HepG2 (cell line): Measurements from ENCODE around the gene ADGRV1. TPM values are rescaled to one million over a fixed set of nuclear protein-coding genes. Genes with fewer than 3 reads are reported as not detected.

Experiments
- FOSL2 ChIP-seq: sonication (generic); formaldehyde crosslinking; IDR thresholded peaks from 2 replicates; pipeline ENCODE4 v1.4.0; 2020; ENCODE audit warnings: missing genetic modification reagents
- KAT8 ChIP-seq: IDR thresholded peaks from 2 replicates; pipeline ENCODE4 v1.6.1; 2016; ENCODE audit warnings: missing genetic modification reagents, missing compliant biosample characterization
- KLF9 ChIP-seq: IDR thresholded peaks from 2 replicates; pipeline ENCODE4 v1.6.1; 2016; ENCODE audit warnings: low read depth
- MAZ ChIP-seq, 2 experiments: sonication (generic) in 1 of 2; formaldehyde crosslinking in 1 of 2; IDR thresholded peaks; 2 replicates each; pipeline versions ENCODE4 v1.5.0 to v1.6.1; 2012 to 2020; ENCODE audit warnings: low read depth in 2 of 2, mild to moderate bottlenecking in 2 of 2, borderline replicate concordance in 1 of 2, improper control_type of control experiment in 1 of 2, low read length in 1 of 2, missing genetic modification reagents in 1 of 2, moderate library complexity in 1 of 2
- MEF2D ChIP-seq: sonication (generic); formaldehyde crosslinking; IDR thresholded peaks from 2 replicates; pipeline ENCODE4 v1.5.1; 2020; ENCODE audit warnings: mild to moderate bottlenecking, missing genetic modification reagents
- NAIF1 ChIP-seq: sonication (generic); formaldehyde crosslinking; IDR thresholded peaks from 2 replicates; pipeline ENCODE4 v1.5.0; 2020; ENCODE audit warnings: mild to moderate bottlenecking, missing genetic modification reagents, borderline replicate concordance
- NFE2L1 ChIP-seq: sonication (generic); formaldehyde crosslinking; IDR thresholded peaks from 2 replicates; pipeline ENCODE4 v1.4.0; 2020; ENCODE audit warnings: missing genetic modification reagents, mild to moderate bottlenecking, borderline replicate concordance
- PCBP2 ChIP-seq: fragments of 200-400 bp; formaldehyde crosslinking; optimal IDR thresholded peaks from 2 replicates; pipeline ENCODE3; 2018; ENCODE audit warnings: low read length, low read depth; ENCODE audit not compliant: poor library complexity, severe bottlenecking
- PITX1 ChIP-seq: sonication (generic); formaldehyde crosslinking; IDR thresholded peaks from 2 replicates; pipeline ENCODE4 v1.5.1; 2020; ENCODE audit warnings: mild to moderate bottlenecking, missing genetic modification reagents
- RFX3 ChIP-seq: IDR thresholded peaks from 2 replicates; pipeline ENCODE4 v1.6.1; 2016; ENCODE audit warnings: missing biosample characterization, missing genetic modification reagents
- TMF1 ChIP-seq: sonication (generic); formaldehyde crosslinking; IDR thresholded peaks from 2 replicates; pipeline ENCODE4 v1.8.1; 2022; ENCODE audit warnings: low read depth, missing genetic modification reagents
- ZBTB44 ChIP-seq: sonication (generic); formaldehyde crosslinking; IDR thresholded peaks from 2 replicates; pipeline ENCODE4 v1.4.0; 2020; ENCODE audit warnings: missing genetic modification reagents
- ZFY ChIP-seq: sonication (generic); formaldehyde crosslinking; IDR thresholded peaks from 2 replicates; pipeline ENCODE4 v1.4.0; 2020; ENCODE audit warnings: missing genetic modification reagents
- ZGPAT ChIP-seq: IDR thresholded peaks from 2 replicates; pipeline ENCODE4 v1.6.1; 2016; ENCODE audit warnings: mild to moderate bottlenecking
- ZNF335 ChIP-seq: sonication (generic); formaldehyde crosslinking; IDR thresholded peaks from 2 replicates; pipeline ENCODE4 v1.4.0; 2020; ENCODE audit warnings: missing genetic modification reagents
- ZNF367 ChIP-seq: sonication (generic); formaldehyde crosslinking; IDR thresholded peaks from 2 replicates; pipeline ENCODE4 v1.4.0; 2020; ENCODE audit warnings: missing genetic modification reagents, borderline replicate concordance
- ZNF563 ChIP-seq: sonication (generic); formaldehyde crosslinking; IDR thresholded peaks from 2 replicates; pipeline ENCODE4 v1.8.0; 2022; ENCODE audit warnings: mild to moderate bottlenecking, moderate library complexity, missing genetic modification reagents
- ZNF609 ChIP-seq: sonication (generic); formaldehyde crosslinking; IDR thresholded peaks from 2 replicates; pipeline ENCODE4 v1.4.0; 2020; ENCODE audit warnings: mild to moderate bottlenecking, missing genetic modification reagents, borderline replicate concordance
- ZSCAN25 ChIP-seq: sonication (generic); formaldehyde crosslinking; IDR thresholded peaks from 2 replicates; pipeline ENCODE4 v1.8.0; 2022; ENCODE audit warnings: mild to moderate bottlenecking, missing genetic modification reagents
- polyA plus RNA-seq, 8 experiments: library from polyadenylated mRNA; depleted of rRNA in 3 of 8; stranded (reverse) in 7 of 8; unstranded in 1 of 8; fragments of >200 nt; fragmentation: Illumina TruSeq in 4 of 8; extraction: Trizol in 4 of 8; gene quantifications; 2 replicates each; pipeline versions ENCODE4 v1.2.1 to v1.2.3, GENCODE V29; 2011 to 2016; ENCODE audit warnings: low read depth in 4 of 8, missing spikeins in 1 of 8, mixed read lengths in 1 of 8; ENCODE audit not compliant: insufficient read depth in 1 of 8
- total RNA-seq, 5 experiments: library from RNA; depleted of rRNA; stranded (reverse); fragments of >200 nt; fragmentation: Illumina TruSeq; extraction: Trizol; gene quantifications; 2 replicates each; pipeline ENCODE4 v1.2.3, GENCODE V29; 2016; ENCODE audit warnings: low read depth in 1 of 5
- TF ChIP-seq, protein P1 (sequence below): IDR thresholded peaks from 2 replicates; pipeline ENCODE4 v1.6.1; 2016
- TF ChIP-seq, protein P2 (sequence below): sonication (generic); formaldehyde crosslinking; conservative IDR thresholded peaks from 2 replicates; pipeline ENCODE4 v1.4.0; 2020; ENCODE audit warnings: missing genetic modification reagents

Gene ADGRV1
- total and polyA plus RNA-seq, 2 of the 13 experiments (the other 11 are each of a cell fraction or from before 2014, with no cell fraction given), result 1.7 to 3.9 TPM

- TF ChIP-seq ZBTB44, result no peak
- no peak for TF ChIP-seq ZNF367
- TF ChIP-seq KAT8 (CRISPR knock-in tag), result peak; percentile 36; the same call in 1 of the 2 replicates
- no peak for TF ChIP-seq TMF1 (CRISPR knock-in tag)
- no peak for TF ChIP-seq RFX3
- no peak for TF ChIP-seq ZNF563 (CRISPR knock-in tag)
- no peak for TF ChIP-seq PCBP2
- no peak for TF ChIP-seq ZNF335 (CRISPR knock-in tag)
- peak; percentile 48; the same call in 1 of the 2 replicates for TF ChIP-seq PITX1 (CRISPR knock-in tag)
- TF ChIP-seq NFE2L1, result no peak
- TF ChIP-seq, protein P1, sequence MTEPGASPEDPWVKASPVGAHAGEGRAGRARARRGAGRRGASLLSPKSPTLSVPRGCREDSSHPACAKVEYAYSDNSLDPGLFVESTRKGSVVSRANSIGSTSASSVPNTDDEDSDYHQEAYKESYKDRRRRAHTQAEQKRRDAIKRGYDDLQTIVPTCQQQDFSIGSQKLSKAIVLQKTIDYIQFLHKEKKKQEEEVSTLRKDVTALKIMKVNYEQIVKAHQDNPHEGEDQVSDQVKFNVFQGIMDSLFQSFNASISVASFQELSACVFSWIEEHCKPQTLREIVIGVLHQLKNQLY (CRISPR knock-in tag), result no peak
- TF ChIP-seq, protein P2, sequence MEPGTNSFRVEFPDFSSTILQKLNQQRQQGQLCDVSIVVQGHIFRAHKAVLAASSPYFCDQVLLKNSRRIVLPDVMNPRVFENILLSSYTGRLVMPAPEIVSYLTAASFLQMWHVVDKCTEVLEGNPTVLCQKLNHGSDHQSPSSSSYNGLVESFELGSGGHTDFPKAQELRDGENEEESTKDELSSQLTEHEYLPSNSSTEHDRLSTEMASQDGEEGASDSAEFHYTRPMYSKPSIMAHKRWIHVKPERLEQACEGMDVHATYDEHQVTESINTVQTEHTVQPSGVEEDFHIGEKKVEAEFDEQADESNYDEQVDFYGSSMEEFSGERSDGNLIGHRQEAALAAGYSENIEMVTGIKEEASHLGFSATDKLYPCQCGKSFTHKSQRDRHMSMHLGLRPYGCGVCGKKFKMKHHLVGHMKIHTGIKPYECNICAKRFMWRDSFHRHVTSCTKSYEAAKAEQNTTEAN (CRISPR knock-in tag), result no peak
- TF ChIP-seq ZFY, result no peak
- TF ChIP-seq ZNF609, result no peak
- TF ChIP-seq NAIF1 (CRISPR knock-in tag), result no peak
- peak; percentile 48; the same call in 1 of the 2 replicates for TF ChIP-seq MEF2D (CRISPR knock-in tag)
- no peak for TF ChIP-seq KLF9
- TF ChIP-seq ZSCAN25, result no peak
- no peak for TF ChIP-seq ZGPAT (CRISPR knock-in tag)
- TF ChIP-seq MAZ (IDR thresholded peaks at IDR 0.05; ENCODE audit: borderline replicate concordance, low read depth, low read length), result no peak
- no peak for TF ChIP-seq MAZ (CRISPR knock-in tag; IDR thresholded peaks at IDR 0.05; ENCODE audit: low read depth)
- TF ChIP-seq FOSL2 (CRISPR knock-in tag), result peak; percentile 76
These were observed 340.5 kb downstream of the ADGRV1 start (continued) for GRCh38 chr5:90899014-90899604.
